GM21723 (cell line): Measurements from ENCODE around the gene WDR20.
"Not testable (repeated sequence)": the region's sequence is repeated elsewhere in the genome, so short reads cannot be mapped to it uniquely, and the experiment has no call there.

Experiments
- ATAC-seq: cut with Tn5 transposase; IDR thresholded peaks from one replicate; pipeline ENCODE4 v1.9.1; 2021; ENCODE audit warnings: mild to moderate bottlenecking, moderate library complexity; ENCODE audit not compliant: unreplicated experiment

The WDR20 gene

GRCh38 chr14:102139286-102140026 is at the start of gene WDR20:
WDR20 (plus strand) TSS chr14:102139897; CDS start chr14:102139924, 27 bp downstream.
- peak; percentile 90 for ATAC-seq

- no peak for ATAC-seq
Measured at GRCh38 chr14:102090713-102091112, 49.0 kb upstream of the WDR20 start.

DNA sequence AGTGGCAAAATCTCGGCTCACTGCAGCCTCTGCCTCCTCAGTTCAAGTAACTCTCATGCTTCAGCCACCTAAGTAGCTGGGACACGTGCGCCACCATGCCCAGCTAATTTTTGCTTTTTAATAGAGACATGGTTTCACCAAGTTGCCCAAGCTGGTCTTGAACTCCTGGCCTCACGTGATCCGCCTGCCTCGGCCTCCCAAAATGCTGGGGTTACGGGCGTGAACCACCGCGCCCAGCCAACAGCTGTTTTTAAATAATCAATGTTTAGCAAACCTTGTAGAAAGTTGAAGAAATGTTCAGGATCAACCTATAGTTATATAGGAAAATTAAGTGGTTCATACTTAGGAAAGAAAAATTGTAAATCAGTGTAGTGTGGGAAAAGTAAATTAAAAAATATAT is 46.9 kb upstream of the WDR20 start:
- no peak for ATAC-seq

DNA sequence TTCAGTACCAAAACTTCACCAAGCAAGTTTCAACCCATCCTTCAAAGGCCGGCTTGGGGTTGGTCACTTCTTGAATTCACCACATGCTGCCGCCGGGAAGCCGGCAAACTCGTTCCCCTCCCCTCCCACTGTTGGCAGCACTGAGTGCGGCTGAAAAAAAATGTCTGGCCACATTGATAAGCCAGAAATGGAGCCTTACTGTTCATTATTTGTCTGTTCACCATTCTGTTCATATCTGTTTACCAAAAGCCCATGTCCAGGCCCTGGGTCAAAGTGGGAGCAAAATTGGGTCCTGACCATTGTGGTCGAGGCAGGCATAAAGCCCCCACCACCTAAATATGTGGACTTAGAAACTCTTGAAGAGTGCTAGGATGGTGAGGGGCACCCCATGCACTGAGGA is 45.6 kb upstream of the WDR20 start:
- ATAC-seq: no peak

DNA sequence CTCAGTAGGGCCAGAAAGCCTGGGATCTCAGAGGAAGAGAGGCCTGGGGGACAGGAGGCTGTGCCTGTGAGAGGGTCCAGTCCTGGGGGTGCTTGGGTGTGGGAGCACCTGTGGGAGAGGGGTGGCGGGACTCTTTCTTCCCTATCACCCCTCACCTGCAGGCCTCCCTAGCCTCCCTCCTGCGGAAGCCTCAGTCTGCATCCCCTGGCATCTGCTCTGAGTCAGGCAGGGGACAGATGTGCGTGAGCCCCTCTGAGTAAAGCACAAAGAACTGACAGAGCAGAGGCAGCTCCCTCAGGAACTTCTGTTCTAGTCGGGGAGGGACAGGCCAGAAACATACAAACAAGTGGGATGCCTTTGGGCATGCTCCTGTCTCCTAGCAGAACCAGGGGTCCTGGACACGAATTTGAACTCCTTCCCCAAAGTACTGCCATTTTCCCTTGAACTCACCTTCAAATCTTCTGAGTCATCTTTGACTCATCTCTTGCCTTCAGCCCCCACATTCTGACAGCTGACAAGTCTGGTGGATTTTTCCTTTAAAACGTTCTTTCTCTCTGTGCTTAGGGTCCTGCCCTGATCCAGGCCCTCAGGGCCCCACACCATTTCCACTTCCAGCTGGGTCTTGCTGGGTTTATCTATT is 44.3 kb upstream of the WDR20 start:
- ATAC-seq: no peak

GRCh38 chr14:102095871-102096568 is 43.7 kb upstream of the WDR20 start:
- ATAC-seq: no peak

- no peak for ATAC-seq
Measured at GRCh38 chr14:102096569-102097188, 43.0 kb upstream of the WDR20 start.

- no peak for ATAC-seq
Measured at GRCh38 chr14:102097441-102098135, 42.1 kb upstream of the WDR20 start.

DNA sequence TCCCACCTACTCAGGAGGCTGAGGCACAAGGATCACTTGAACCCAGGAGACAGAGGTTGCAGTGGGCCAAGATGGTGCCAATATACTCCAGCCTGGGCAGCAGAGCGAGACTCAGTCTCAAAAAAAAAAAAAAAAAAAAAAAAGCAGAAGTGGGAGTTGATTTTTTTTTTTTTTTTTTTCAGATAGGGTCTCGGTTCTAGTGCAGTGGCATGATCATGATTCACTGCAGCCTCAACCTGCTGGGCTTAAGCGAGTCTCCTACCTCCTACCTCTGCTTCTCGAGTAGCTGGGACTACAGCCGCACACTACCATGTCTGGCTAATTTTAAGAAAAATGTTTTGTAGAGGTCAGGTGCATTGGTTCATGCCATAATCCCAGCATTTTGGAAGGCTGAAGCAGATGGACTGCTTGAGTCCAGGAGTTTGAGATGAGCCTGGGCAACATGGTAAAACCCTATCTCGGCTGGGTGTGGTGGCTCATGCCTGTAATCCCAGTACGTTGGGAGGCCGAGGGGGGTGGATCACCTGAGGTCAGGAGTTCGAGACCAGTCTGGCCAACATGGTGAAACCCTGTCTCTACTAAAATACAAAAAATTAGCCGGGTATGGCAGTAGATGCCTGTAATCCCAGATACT is 36.5 kb upstream of the WDR20 start:
- ATAC-seq: peak; percentile 71

GRCh38 chr14:102105369-102105768 is 34.3 kb upstream of the WDR20 start:
- no peak for ATAC-seq

GRCh38 chr14:102109332-102109731 is 30.4 kb upstream of the WDR20 start:
- not testable (repeated sequence) for ATAC-seq

DNA sequence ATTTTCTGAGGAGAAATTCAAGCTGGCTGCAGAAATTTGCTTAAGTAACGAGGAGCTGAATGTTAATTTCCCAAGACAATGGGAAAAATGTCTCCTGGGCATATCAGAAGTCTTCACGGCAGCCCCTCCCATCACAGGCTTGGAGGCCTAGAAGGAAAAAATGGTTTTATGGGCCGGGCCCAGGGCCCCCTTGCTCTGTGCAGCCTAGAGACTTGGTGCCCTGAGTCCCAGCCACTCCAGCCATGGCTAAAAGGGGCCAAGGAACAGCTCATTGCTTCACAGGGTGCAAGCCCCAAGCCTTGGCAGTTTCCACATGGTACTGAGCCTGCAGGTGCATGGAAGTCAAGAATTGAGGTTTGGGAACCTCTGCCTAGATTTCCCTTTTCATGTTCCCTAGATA is 28.6 kb upstream of the WDR20 start:
- ATAC-seq: no peak

DNA sequence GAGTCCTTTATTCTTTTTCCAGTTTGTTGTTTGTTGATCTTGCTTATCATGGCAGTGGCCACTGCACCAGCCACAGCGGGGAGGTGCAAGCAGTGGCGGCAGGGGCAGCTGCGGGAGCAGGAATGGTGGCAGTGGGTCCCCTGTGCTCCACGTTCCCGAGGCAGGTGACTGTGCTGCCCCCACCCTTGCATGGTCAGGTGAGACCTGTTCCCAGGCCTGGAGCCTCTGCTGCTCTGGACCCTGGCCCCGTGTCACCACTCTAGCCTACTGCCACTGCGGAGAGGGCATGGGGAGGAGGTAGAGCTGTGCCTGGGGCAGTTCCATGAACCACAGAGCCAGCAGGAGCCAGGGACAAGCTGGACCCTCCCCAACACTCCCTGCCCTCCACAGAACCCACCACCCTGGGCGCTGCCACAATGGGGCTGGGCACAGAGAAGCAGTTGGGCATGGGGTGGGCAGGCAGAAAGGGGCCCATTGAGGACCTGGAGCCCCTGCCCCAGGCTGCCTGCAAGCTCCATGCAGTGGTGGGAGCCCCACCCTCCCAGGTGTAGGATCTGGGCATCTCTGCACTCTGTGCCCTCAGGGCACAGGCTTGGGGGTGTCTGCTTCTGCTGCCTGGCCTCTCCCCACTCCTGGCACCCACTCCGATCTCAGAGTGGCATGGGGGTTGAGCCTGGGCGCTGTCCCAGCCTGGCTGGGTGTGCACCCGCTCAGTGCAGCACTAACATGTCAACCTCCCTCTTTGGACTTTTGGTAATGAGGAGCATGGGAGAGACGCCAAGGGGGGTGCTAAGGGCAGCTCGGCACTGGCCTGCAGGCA is 23.1 kb upstream of the WDR20 start:
- no peak for ATAC-seq

GRCh38 chr14:102117852-102118251 is 21.8 kb upstream of the WDR20 start:
- ATAC-seq: no peak

GRCh38 chr14:102120888-102121287 is 18.8 kb upstream of the WDR20 start:
- ATAC-seq: no peak

DNA sequence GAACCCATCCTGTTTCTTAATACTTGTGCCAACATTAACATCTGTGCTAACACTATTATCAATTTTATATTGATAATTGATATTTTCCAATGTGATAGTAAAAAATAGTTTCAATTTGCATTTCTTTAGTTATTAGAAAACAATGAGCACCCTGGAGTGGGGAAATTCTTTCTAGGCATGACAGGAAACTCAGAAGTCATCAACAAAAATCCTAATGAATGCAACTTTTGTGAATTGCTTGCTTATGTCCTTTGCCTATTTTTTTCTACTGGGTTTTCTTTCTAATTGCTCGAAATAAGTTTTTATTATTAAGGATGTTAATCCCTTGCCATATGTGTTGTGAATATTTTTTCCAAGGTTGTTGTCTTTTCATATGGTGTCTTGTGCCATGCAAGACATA is 18.1 kb upstream of the WDR20 start:
- ATAC-seq: no peak

DNA sequence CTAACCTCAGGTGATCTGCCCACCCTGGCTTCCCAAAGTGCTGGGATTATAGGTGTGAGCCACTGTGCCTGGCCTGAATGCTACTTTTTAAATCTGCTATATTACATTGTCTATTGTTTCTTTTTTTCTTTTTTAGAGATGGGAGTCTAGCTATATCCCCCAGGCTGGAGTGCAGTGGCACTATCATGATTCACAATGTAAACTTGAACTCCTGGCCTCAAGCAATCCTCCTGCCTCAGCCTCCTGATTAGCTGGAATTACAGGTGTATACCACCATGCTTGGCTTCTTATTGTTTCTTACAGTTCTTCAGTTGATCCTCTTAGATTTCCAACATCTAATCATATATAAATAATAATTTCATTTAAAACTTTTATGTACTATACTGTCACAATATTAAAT is 15.3 kb upstream of the WDR20 start:
- no peak for ATAC-seq

GRCh38 chr14:102125546-102125945 is 14.2 kb upstream of the WDR20 start:
- ATAC-seq: no peak

GRCh38 chr14:102126807-102127455 is 12.8 kb upstream of the WDR20 start:
- ATAC-seq: no peak
